Hair follicular keratinocyte (primary cell): ENCODE measurements around the gene ERCC3. TPM values are rescaled to one million over a fixed set of nuclear protein-coding genes. Genes with fewer than 3 reads are reported as not detected.

Experiments
- total RNA-seq: library from RNA; depleted of rRNA; stranded (reverse); fragments of >200 nt; gene quantifications from 2 replicates; pipeline ENCODE4 v1.2.3, GENCODE V29; 2015

Gene ERCC3
- 15.5 and 24.3 TPM in 2 replicates for total RNA-seq

DNA sequence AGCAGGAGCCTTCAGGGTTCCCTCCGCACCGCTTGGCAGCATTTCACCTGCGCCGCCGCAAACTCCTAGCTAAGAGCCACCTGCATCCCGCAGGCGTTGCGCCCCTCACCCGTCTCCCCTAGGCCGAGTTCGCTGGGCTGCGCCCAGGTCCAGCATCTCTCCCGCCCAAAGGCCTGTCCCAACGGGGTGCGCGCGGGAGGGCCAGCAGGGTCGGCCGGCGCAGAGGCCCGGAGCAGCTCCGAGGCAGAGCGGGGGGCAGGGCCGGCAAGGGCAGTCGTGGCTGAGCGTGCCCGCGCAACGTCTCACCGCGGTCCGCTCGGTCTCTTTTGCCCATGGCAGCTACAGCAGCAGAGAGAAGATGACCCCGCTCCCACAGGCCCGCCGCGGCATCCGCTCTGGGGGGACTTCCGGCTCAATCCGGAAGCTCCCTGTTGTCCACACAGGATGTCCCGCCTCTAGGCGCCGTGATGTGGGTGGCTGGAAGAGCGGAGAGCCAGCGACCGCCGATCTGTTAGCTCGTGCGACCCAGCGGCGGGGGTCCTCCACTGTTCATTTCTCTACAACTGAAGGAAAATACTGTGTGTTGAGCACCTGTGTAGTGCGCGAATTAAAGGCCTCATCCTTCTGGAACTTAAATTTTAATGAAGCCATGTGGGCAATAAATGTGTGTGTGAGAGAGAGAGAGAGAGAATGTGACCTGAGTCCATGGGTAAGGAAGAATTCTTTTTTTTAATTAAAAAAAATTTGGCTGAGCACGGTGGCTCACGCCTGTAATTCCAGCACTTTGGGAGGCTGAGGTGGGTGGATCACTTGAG lies at the start of gene ERCC3:
Gene ERCC3, minus strand, starts transcription at position 397 of the 815 bp plus-strand sequence. Its CDS starts 63 bp downstream, at position 334.

DNA sequence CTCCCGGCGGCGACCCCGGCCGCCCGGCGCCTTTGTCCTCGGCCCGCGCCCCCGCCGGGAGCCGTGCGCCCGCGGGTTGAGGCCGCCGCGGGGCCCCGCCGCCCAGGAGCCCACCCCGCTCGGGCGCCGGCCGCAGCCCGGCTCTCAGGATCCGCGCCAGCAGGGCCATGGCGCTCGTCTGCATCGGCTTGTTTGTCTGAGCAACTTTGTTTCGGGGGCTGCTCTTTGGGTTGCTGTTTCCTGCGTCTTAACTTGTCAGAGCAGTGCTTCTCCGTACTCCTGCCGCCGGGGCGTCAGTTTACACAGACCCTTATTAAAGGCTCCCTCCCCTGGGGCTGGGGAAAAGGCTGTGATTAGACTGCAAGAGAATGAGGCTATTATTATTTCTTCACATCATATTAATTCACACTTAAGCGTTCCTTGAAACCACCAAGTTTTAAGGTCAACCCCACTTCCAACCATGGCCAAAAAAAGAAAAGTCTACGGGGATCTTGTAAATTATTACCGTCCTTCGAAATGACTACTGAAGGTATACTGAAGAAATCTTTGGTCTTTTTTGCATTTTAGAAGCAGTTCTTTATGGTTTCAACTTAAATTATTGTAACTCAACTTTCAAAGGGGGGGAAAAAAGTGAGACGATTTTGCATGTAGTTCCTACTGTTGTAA lies 73.7 kb downstream of the ERCC3 start, which contains the start of gene CYP27C1:
Gene CYP27C1, minus strand, starts transcription at position 198 of the 666 bp plus-strand sequence. Its CDS starts 29 bp downstream, at position 169.

Other genes starting within 250 kb of the ERCC3 start
- 19.1 and 26.1 TPM in 2 replicates for gene BIN1, start 187.0 kb downstream of the ERCC3 start, total RNA-seq
- gene CYP27C1, start 73.8 kb downstream of the ERCC3 start, total RNA-seq = 3.4 and 4.9 TPM in 2 replicates
- gene MAP3K2, start 93.8 kb upstream of the ERCC3 start, total RNA-seq = 17.7 and 22.3 TPM in 2 replicates
- 0.16 and 0.19 TPM in 2 replicates for gene PROC, start 124.3 kb upstream of the ERCC3 start, total RNA-seq
- 30.5 and 40.7 TPM in 2 replicates for gene IWS1, start 232.3 kb upstream of the ERCC3 start, total RNA-seq
- gene MYO7B, start 241.5 kb upstream of the ERCC3 start, total RNA-seq = not detected in 2 replicates